HepG2 (cell line): ENCODE data around the gene PLEKHG5. TPM values are rescaled to one million over a fixed set of nuclear protein-coding genes. Genes with fewer than 3 reads are reported as not detected.

Source experiments
- CC2D1A ChIP-seq: sonication (generic); formaldehyde crosslinking; IDR thresholded peaks from 2 replicates; pipeline ENCODE4 v1.8.1; 2023; ENCODE audit warnings: mild to moderate bottlenecking, missing genetic modification reagents
- CCDC6 ChIP-seq: sonication (generic); formaldehyde crosslinking; IDR thresholded peaks from 2 replicates; pipeline ENCODE4 v1.8.1; 2022; ENCODE audit warnings: mild to moderate bottlenecking, missing genetic modification reagents, moderate library complexity
- ESRRA ChIP-seq: sonication (generic); formaldehyde crosslinking; IDR thresholded peaks from 2 replicates; pipeline ENCODE4 v1.5.1; 2020; ENCODE audit warnings: mild to moderate bottlenecking, low read depth, missing genetic modification reagents
- GATAD1 ChIP-seq: IDR thresholded peaks from 2 replicates; pipeline ENCODE4 v1.6.1; 2016; ENCODE audit warnings: missing genetic modification reagents, missing compliant biosample characterization
- HDAC2 ChIP-seq: sonication (generic); formaldehyde crosslinking; IDR thresholded peaks from 2 replicates; pipeline ENCODE4 v1.4.0; 2020; ENCODE audit warnings: missing genetic modification reagents
- HNF1A ChIP-seq, 2 experiments: sonication (generic) in 1 of 2; formaldehyde crosslinking in 1 of 2; IDR thresholded peaks; 2 replicates each; pipeline versions ENCODE4 v1.4.0 to v1.6.1; 2016 to 2020; ENCODE audit warnings: borderline replicate concordance in 1 of 2, low read depth in 1 of 2, mild to moderate bottlenecking in 1 of 2, missing genetic modification reagents in 1 of 2
- HNRNPUL1 ChIP-seq: fragments of 200-400 bp; formaldehyde crosslinking; IDR thresholded peaks from 2 replicates; pipeline ENCODE4 v1.6.1; 2017; ENCODE audit warnings: low read depth, mild to moderate bottlenecking, low read length, moderate library complexity
- IRF2 ChIP-seq: IDR thresholded peaks from 2 replicates; pipeline ENCODE4 v1.6.1; 2018; ENCODE audit warnings: missing genetic modification reagents, missing compliant biosample characterization
- JUNB ChIP-seq: sonication (generic); formaldehyde crosslinking; IDR thresholded peaks from 2 replicates; pipeline ENCODE4 v1.8.0; 2022; ENCODE audit warnings: missing genetic modification reagents, mild to moderate bottlenecking, borderline replicate concordance
- MAFF ChIP-seq: IDR thresholded peaks from 2 replicates; pipeline ENCODE4 v1.6.1; 2011; ENCODE audit warnings: low read depth, low read length, improper control_type of control experiment
- MED8 ChIP-seq: sonication (generic); formaldehyde crosslinking; IDR thresholded peaks from 2 replicates; pipeline ENCODE4 v1.8.1; 2023; ENCODE audit warnings: mild to moderate bottlenecking, missing genetic modification reagents; ENCODE audit not compliant: insufficient replicate concordance
- MEF2D ChIP-seq: sonication (generic); formaldehyde crosslinking; IDR thresholded peaks from 2 replicates; pipeline ENCODE4 v1.5.1; 2020; ENCODE audit warnings: mild to moderate bottlenecking, missing genetic modification reagents
- MIXL1 ChIP-seq: IDR thresholded peaks from 2 replicates; pipeline ENCODE4 v1.6.1; 2016
- MTERF4 ChIP-seq: sonication (generic); formaldehyde crosslinking; IDR thresholded peaks from 2 replicates; pipeline ENCODE4 v1.8.0; 2023; ENCODE audit warnings: mild to moderate bottlenecking, missing genetic modification reagents
- POLR2AphosphoS5 ChIP-seq: IDR thresholded peaks from 2 replicates; pipeline ENCODE4 v1.6.1; 2012; ENCODE audit warnings: low read depth, low read length
- POLR2G ChIP-seq: fragments of 200-400 bp; formaldehyde crosslinking; IDR thresholded peaks from 2 replicates; pipeline ENCODE4 v1.6.1; 2018; ENCODE audit warnings: mild to moderate bottlenecking, low read depth, low read length, moderate library complexity
- PPARG ChIP-seq: conservative IDR thresholded peaks from 2 replicates; pipeline ENCODE4 v1.6.1; 2016; ENCODE audit warnings: missing biosample characterization, missing genetic modification reagents
- RAD21 ChIP-seq: fragments of 450-650 bp; formaldehyde crosslinking; IDR thresholded peaks from 2 replicates; pipeline ENCODE4 v1.5.0; 2020; ENCODE audit warnings: mild to moderate bottlenecking
- SALL1 ChIP-seq: sonication (generic); formaldehyde crosslinking; IDR thresholded peaks from 2 replicates; pipeline ENCODE4 v1.8.0; 2022; ENCODE audit warnings: mild to moderate bottlenecking, missing genetic modification reagents
- YY1 ChIP-seq: IDR thresholded peaks from 2 replicates; pipeline ENCODE4 v1.6.1; 2011; ENCODE audit warnings: low read length, low read depth, moderate library complexity, mild to moderate bottlenecking; ENCODE audit not compliant: insufficient read depth, insufficient replicate concordance
- ZFX ChIP-seq: sonication (generic); formaldehyde crosslinking; IDR thresholded peaks from 2 replicates; pipeline ENCODE4 v1.4.0; 2020; ENCODE audit warnings: mild to moderate bottlenecking, low read depth, missing genetic modification reagents, moderate library complexity
- ZNF331 ChIP-seq: sonication (generic); formaldehyde crosslinking; IDR thresholded peaks from 2 replicates; pipeline ENCODE4 v1.4.0; 2020; ENCODE audit warnings: missing genetic modification reagents
- ZNF556 ChIP-seq: sonication (generic); formaldehyde crosslinking; IDR thresholded peaks from 2 replicates; pipeline ENCODE4 v1.4.0; 2020; ENCODE audit warnings: mild to moderate bottlenecking, missing genetic modification reagents, borderline replicate concordance
- ZNF639 ChIP-seq: conservative IDR thresholded peaks from 2 replicates; pipeline ENCODE4 v1.6.1; 2018; ENCODE audit warnings: missing genetic modification reagents
- ZNF7 ChIP-seq: IDR thresholded peaks from 2 replicates; pipeline ENCODE4 v1.6.1; 2016; ENCODE audit warnings: missing biosample characterization, missing genetic modification reagents
- ZSCAN21 ChIP-seq: sonication (generic); formaldehyde crosslinking; IDR thresholded peaks from 2 replicates; pipeline ENCODE4 v1.8.0; 2022; ENCODE audit warnings: mild to moderate bottlenecking, missing genetic modification reagents, moderate library complexity, borderline replicate concordance
- polyA plus RNA-seq, 8 experiments: library from polyadenylated mRNA; depleted of rRNA in 3 of 8; stranded (reverse) in 7 of 8; unstranded in 1 of 8; fragments of >200 nt; fragmentation: Illumina TruSeq in 4 of 8; extraction: Trizol in 4 of 8; gene quantifications; 2 replicates each; pipeline versions ENCODE4 v1.2.1 to v1.2.3, GENCODE V29; 2011 to 2016; ENCODE audit warnings: low read depth in 4 of 8, missing spikeins in 1 of 8, mixed read lengths in 1 of 8; ENCODE audit not compliant: insufficient read depth in 1 of 8
- total RNA-seq, 5 experiments: library from RNA; depleted of rRNA; stranded (reverse); fragments of >200 nt; fragmentation: Illumina TruSeq; extraction: Trizol; gene quantifications; 2 replicates each; pipeline ENCODE4 v1.2.3, GENCODE V29; 2016; ENCODE audit warnings: low read depth in 1 of 5

PLEKHG5 gene
- total and polyA plus RNA-seq, 2 of the 13 experiments (the other 11 are each of a cell fraction or from before 2014, with no cell fraction given): 1.9 to 3.5 TPM

GRCh38 chr1:6450943-6451373 is 40.5 kb downstream of the PLEKHG5 start (continued):
- TF ChIP-seq ESRRA (CRISPR knock-in tag) (peak; percentile 67; the same call in 1 of the 2 replicates), PPARG (CRISPR knock-in tag) (peak; percentile 94), ZNF639 (0 out of 2 replicates have a peak, but pooled peaks have one; percentile 45), MED8 (CRISPR knock-in tag) (peak; percentile 68), MEF2D (CRISPR knock-in tag) (no peak; the same call in 1 of the 2 replicates), MIXL1 (CRISPR knock-in tag) (no peak; the same call in 1 of the 2 replicates), JUNB (CRISPR knock-in tag) (peak; percentile 42; the same call in 1 of the 2 replicates), ZNF331 (CRISPR knock-in tag) (peak; percentile 38; the same call in 1 of the 2 replicates), ZFX (CRISPR knock-in tag) (peak; percentile 59), IRF2 (0 out of 2 replicates have a peak, but pooled peaks have one; percentile 33), CCDC6 (CRISPR knock-in tag) (0 out of 2 replicates have a peak, but pooled peaks have one; percentile 30), CC2D1A (CRISPR knock-in tag) (no peak), HNF1A (IDR thresholded peaks at IDR 0.05; ENCODE audit: low read depth) (no peak; the same call in 1 of the 2 replicates), HNF1A (CRISPR knock-in tag; IDR thresholded peaks at IDR 0.05; ENCODE audit: borderline replicate concordance) (peak; percentile 45; the same call in 1 of the 2 replicates), ZNF556 (CRISPR knock-in tag) (no peak), POLR2G (peak; percentile 61; the same call in 1 of the 2 replicates), HNRNPUL1 (no peak), RAD21 (CRISPR knock-in tag) (no peak), YY1 (peak; percentile 34), ZSCAN21 (CRISPR knock-in tag) (peak; percentile 30; the same call in 1 of the 2 replicates), SALL1 (CRISPR knock-in tag) (peak; percentile 78), MAFF (no peak), HDAC2 (peak; percentile 80; the same call in 1 of the 2 replicates), MTERF4 (CRISPR knock-in tag) (no peak), ZNF7 (CRISPR knock-in tag) (peak; percentile 83), POLR2AphosphoS5 (peak; percentile 53), GATAD1 (0 out of 2 replicates have a peak, but pooled peaks have one; percentile 30)
